Fibroblast of skin of left biceps (primary cell): ENCODE results near the gene DAND5.
"Not testable (repeated sequence)": the region's sequence is repeated elsewhere in the genome, so short reads cannot be mapped to it uniquely, and the experiment has no call there.

ENCODE experiments used
- DNase-seq, 2 experiments: peaks; one replicate each; pipeline ENCODE4 v3.0.0-alpha.2; 2013; ENCODE audit warnings: low read depth in 2 of 2

DAND5 gene

GRCh38 chr19:12967907-12968306, 1.5 kb upstream of the DAND5 start:
- DNase-seq, result no peak

GRCh38 chr19:12970070-12970820, 869 bp downstream of the DAND5 start:
- no peak for DNase-seq

DNA sequence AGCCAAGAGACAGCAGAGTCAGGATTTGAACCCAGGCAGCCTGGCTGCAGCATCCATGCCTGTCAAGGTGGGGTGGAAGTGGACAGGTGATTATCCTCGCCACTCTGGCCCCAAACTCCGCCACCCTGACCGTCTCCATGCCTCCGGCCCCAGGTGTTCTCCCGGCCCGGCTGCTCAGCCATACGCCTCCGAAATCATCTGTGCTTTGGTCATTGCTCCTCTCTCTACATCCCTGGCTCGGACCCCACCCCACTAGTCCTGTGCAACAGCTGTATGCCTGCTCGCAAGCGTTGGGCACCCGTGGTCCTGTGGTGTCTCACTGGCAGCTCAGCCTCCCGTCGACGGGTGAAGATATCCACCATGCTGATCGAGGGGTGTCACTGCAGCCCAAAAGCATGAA, 3.9 kb downstream of the DAND5 start:
- no peak for DNase-seq

DNA sequence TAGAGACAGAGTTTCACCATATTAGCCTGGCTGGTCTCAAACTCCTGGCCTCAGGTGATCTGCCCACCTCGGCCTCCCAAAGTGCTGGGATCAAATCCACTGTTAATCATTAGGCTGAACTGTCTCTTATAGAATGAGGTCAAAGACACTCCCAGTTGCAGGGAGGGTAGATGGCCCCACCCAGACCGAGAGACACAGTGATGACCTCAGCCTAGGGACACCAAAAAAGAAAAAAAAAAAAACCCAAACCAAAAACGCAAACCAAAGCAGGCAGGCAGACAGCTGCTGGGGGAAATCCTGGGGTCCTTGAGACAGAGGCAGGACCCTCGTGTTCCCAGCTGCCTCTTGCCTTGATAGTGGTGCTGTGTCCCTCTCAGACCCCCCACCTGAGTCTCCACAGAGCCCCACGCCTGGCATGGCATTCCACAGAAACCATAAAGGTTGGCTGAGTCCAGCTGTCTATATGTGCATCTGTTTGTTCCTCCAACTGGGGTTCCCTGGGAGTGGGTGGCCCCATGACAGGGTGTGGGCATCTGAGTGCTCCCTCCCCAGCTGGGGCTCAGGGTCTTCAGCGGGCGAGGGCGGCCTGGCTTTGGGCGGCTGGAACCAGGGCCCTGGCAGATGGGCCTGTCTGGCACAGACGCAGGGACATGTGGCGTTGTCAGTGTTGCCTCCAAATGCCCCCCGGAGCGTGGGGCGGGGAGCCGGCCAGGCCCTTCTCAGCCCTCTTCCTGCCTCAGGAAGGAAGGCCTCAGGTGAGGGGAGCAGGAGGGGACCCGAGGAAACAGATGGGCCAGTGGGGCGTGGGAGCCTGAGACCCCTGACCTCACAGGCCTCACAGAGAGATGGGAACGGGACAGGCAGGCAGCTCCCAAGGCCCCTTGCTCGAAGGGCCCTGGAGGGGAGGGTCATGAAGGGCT, 5.2 kb downstream of the DAND5 start:
- DNase-seq, result no peak

DNA sequence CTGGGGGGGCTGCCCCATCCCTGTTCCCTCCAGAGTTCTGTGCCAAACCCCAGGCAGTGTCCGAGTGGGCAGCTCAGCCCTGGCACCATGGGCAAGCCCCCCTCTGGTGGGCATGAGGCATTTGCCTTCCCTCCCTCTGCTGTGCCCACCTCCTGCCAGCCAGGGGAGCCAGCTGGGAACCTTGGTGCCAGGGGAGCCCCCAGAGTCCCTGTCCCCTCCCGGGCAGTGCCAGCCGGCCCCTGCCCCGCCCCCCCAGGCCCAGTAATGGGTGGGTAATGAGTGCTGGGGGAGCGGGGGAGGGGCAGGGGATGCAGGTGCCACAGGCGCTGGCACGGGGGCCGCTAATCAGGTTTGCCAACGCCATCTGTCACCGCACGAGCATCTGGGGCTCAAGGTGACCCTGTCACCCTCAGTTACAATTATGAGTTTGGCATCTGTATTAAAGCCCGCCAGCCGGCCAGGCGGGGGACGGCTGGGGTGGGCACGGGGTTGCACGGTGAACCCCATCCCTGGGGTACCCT, 5.9 kb downstream of the DAND5 start:
- no peak for DNase-seq

DNA sequence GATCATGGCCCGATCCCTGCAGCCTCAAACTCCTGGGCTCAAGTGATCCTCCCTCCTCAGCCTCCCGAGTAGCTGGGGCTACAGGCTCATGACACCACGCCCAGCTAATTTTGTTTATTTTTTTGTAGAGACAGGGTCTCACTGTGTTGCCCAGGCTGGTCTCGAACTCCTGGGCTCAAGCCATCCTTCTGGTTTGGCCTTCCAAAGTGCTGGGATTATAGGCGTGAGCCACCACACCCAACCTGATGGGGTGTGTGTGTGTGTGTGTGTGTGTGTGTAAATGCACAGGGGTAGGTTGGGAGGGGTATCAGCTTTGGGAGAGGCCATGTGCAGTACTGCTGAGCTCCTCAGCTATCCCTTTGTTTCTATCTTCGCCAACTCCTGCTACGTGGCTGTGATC, 6.7 kb downstream of the DAND5 start:
- DNase-seq, result not testable (repeated sequence)

GRCh38 chr19:12979974-12980373, 10.6 kb downstream of the DAND5 start:
- DNase-seq, result no peak

- no peak for DNase-seq
Measured at GRCh38 chr19:12982648-12983047, 13.3 kb downstream of the DAND5 start.

GRCh38 chr19:12983091-12983490, 13.7 kb downstream of the DAND5 start:
- no peak for DNase-seq

- peak; percentile 52 to 55 for DNase-seq
Measured at GRCh38 chr19:12983542-12984142, 14.3 kb downstream of the DAND5 start.

DNA sequence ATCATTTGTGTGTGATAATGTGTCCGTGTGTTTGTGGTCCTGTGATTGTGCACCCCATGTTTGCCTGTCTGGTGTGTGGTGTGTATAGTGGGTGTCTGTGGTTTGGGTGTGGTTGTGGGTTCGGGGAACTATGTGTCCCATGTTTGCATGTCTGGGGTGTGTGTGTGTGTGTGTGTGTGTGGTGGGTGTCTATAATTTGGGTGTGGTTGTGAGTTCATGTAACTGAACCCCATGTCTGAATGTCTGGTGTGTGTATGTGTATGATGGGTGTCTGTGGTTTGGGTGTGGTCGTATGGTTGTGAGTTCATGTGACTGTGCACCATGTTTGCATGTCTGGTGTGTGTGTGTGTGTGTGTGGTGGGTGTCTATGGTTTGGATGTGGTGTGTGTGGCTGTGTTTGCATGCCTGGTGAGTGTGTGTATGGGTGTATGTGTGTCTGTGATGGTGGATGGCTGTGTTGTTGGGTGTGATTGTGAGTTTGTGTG, 14.8 kb downstream of the DAND5 start:
- no peak for DNase-seq

DNA sequence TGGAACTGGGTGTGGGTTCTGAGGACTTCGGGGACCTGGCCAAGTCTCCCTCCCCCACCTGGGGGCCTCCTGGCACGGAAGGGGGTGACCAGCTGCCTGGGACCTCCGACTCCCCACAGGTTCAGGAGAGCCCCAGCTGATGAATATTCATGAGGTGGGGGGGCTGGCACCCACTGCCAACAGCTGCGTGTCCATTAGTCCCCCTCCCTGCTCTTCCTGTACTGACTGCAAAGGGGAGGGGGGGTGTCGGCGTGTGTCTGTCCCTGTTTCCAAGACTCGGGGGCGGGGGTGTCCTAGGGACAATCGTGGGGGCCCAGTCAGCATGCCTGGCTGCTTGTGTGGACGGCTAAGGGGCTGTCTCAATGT, 15.3 kb downstream of the DAND5 start:
- no peak for DNase-seq

GRCh38 chr19:12985049-12985776, 15.8 kb downstream of the DAND5 start:
- no peak for DNase-seq

DNA sequence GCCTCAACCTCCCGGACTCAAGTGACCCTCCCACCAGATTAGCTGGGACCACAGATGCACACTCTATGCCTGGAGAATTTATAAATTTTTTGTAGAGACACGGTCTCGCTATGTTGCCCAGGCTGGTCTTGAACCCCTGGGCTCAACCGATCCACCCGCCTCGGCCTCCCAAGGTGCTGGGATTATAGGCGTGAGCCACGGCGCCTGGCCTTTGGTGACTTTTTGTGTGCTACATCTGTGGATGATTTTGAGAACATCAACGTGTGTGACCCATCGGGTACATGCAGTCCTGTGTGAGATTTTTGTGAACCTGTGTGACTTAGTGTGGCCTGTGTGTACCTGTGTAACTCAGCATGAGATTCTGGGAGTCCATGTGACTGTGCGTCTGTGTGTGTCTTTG, 17.4 kb downstream of the DAND5 start:
- no peak for DNase-seq

DNA sequence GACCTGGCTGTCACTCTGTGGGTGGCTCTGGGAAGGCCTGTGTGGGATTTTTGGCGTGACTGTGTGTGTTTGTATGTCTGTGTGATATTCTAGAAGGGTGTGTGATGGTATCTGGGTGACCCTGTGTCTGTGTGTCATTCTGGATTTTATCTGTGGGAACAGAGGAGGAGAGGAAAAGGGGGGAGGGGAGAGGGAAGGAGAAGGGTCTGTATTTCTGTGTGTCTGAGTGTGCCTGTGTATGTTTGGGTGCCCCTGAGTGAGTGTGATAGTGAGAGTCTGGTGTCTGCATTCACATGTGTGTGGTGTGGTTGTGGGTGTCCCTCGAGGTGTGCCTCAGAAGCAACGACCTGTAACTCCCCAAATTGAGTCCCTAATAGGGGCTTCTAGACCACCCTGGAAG, 17.8 kb downstream of the DAND5 start:
- DNase-seq, result no peak

DNA sequence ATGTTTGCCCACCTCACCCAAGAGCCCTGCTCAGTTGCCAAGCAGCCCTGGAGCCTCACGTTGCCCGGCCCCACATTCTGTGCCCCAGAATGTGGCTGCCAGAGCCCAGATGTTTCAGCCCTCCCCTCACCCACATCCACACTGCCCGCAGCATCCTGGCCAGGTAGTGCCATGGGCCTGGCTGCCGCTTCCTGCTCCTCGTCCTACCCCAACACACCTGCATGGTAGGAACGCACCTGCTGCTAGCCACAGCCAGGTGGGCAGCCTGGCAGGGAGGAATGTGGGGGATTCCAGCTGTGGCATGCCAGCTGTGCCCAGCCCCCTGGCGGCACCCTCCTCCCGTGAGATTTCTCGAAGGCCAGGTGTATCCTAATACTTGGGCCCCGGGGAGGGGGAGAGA, 18.4 kb downstream of the DAND5 start:
- DNase-seq, result no peak

DNA sequence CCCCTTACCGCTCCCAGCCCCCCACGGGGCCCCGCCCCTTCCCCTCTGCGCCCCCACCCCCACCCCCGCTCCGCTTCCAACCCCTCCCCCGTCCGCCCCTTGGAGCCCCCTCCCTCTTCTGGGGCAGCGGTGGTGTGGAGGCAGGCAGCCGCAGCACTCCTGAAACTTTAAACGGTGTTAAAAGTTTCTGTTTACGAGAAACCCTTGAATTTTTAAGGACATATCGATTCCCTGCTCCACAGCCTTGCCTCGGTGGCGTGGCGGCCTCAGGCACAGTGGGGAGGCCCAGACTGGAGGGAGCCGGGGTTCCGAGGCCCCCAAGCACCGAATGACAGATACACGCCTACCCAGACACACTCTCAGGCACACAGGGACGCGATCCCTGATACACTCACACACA, 21.1 kb downstream of the DAND5 start:
- no peak for DNase-seq

- no peak for DNase-seq
Measured at GRCh38 chr19:12990853-12991252, 21.5 kb downstream of the DAND5 start.

GRCh38 chr19:12991296-12991695, 21.9 kb downstream of the DAND5 start:
- no peak for DNase-seq

DNA sequence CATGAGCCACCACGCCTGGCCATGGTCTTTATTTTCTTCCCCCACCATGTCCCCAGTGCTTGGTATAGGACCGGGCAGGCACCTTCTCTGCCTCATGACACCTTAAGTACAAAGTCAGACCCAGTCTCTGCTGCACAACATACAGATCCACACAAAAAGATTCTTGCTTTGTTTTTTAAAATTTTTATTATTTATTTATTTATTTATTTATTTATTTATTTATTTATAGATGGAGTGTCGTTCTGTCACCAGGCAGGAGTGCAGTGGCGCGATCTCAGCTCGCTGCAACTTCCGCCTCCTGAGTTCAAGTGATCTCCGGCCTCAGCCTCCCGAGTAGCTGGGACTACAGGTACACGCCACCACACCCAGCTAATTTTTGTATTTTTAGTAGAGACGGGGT, 23.4 kb downstream of the DAND5 start:
- no peak for DNase-seq

DNA sequence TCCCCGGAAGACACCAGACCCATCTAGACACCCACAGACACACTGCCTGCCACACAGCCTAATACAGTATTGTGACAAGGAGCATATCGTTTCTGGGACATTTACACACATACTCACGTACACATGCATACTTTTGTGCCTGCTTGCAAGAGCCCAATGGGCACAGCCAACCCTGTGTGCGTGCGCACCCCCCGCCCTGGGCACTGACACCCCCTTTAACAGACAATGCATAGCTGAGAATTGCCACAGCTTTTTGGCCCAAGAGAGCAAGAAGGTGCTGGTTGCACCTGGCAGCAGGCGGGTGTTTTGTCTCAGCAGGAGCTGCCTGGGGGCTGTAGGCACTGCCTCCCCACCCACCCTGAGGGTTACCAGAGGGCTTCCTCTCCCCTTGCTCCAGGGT, 24.2 kb downstream of the DAND5 start:
- DNase-seq, result no peak
